HepG2 (cell line): ENCODE results near the gene S100A4. TPM values are rescaled to one million over a fixed set of nuclear protein-coding genes. Genes with fewer than 3 reads are reported as not detected.

Source experiments
- ATAC-seq: fragments of 200-7000 bp; cut with Tn5 transposase; 3 replicates; pipeline ENCODE4 v1.9.1; 2020; ENCODE audit warnings: mild to moderate bottlenecking, moderate library complexity
- BruUV-seq: library from RNA; stranded (reverse); fragments of 400-500 nt; replicated peaks from 2 replicates; lab custom pipeline; 2021; lab: Mats Ljungman, UMichigan
- CTCF ChIA-PET: fragments of 300-600 bp; formaldehyde crosslinking; extraction: SDS; loops from one replicate; lab custom pipeline; 2021; ENCODE audit warnings: low total read pairs, inconsistent platforms, low intra/inter-chr PET ratio; lab: Yijun Ruan, JAX
- POLR2A ChIA-PET: fragments of 350-600 bp; sonication (Branson Sonifier 250); formaldehyde crosslinking; loops from one replicate; lab custom pipeline; 2020; ENCODE audit warnings: antibody characterized with exemption, inconsistent platforms; lab: Yijun Ruan, JAX
- DNase-seq: peaks from one replicate; pipeline ENCODE4 v3.0.0-alpha.2; 2015; ENCODE audit warnings: low spot score
- FAIRE-seq: peaks from 3 replicates; lab custom pipeline; 2011; peaks lifted over from hg19 to GRCh38; lab: Jason Lieb, UNC
- H2AFZ ChIP-seq: one replicate; pipeline ENCODE4 v1.6.1; 2011; ENCODE audit warnings: low read length, inconsistent platforms
- H3K27ac ChIP-seq: fragments of 300-600 bp; 3 replicates; pipeline ENCODE4 v1.8.0; 2011; ENCODE audit warnings: mixed run types, mild to moderate bottlenecking, mixed read lengths, low read length, inconsistent platforms; ENCODE audit not compliant: insufficient read depth; ENCODE audit errors: extremely low read length
- H3K27me3 ChIP-seq, 2 experiments: fragments of 200-600 bp in 1 of 2; 2 replicates in 1 of 2; 3 replicates in 1 of 2; pipeline versions ENCODE4 v1.6.0 to v1.8.0; 2011; ENCODE audit warnings: low read length in 2 of 2, mild to moderate bottlenecking in 2 of 2, moderate library complexity in 2 of 2, inconsistent platforms in 1 of 2; ENCODE audit not compliant: insufficient read depth in 2 of 2, control insufficient read depth in 1 of 2
- H3K36me3 ChIP-seq, 2 experiments: fragments of 200-600 bp in 1 of 2; replicated peaks in 1 of 2; 2 replicates in 1 of 2; 3 replicates in 1 of 2; pipeline versions ENCODE4 v1.5.1 to v1.8.0; 2011; ENCODE audit warnings: low read length in 2 of 2, inconsistent platforms in 1 of 2; ENCODE audit not compliant: insufficient read depth in 2 of 2, control insufficient read depth in 1 of 2
- H3K4me1 ChIP-seq: 2 replicates; pipeline ENCODE4 v1.5.1; 2012; ENCODE audit warnings: low read length, inconsistent platforms; ENCODE audit not compliant: insufficient read depth
- H3K4me2 ChIP-seq: 2 replicates; pipeline ENCODE4 v1.6.0; 2011; ENCODE audit warnings: low read depth, low read length, inconsistent platforms
- H3K4me3 ChIP-seq, 3 experiments: fragments of 200-600 bp in 1 of 3; sonication (generic), shearing (Covaris generic) in 1 of 3; replicated peaks in 1 of 3; 2 replicates each; pipeline ENCODE4 v1.5.1; 2011 to 2016; ENCODE audit warnings: low read length in 3 of 3, inconsistent platforms in 2 of 3, low read depth in 2 of 3, mild to moderate bottlenecking in 2 of 3, control low read depth in 1 of 3, mixed read lengths in 1 of 3; ENCODE audit not compliant: insufficient read depth in 1 of 3
- H3K79me2 ChIP-seq: one replicate; pipeline ENCODE4 v1.6.1; 2011; ENCODE audit warnings: low read length, inconsistent platforms; ENCODE audit not compliant: insufficient read depth
- H3K9ac ChIP-seq: 2 replicates; pipeline ENCODE4 v1.6.0; 2011; ENCODE audit warnings: mild to moderate bottlenecking, low read depth, low read length, inconsistent platforms; ENCODE audit not compliant: insufficient read depth
- H3K9me3 ChIP-seq: 2 replicates; pipeline ENCODE4 v1.5.1; 2012; ENCODE audit warnings: mild to moderate bottlenecking, low read length
- H4K20me1 ChIP-seq: 2 replicates; pipeline ENCODE4 v1.6.0; 2011; ENCODE audit warnings: inconsistent platforms, mild to moderate bottlenecking, low read length, moderate library complexity; ENCODE audit not compliant: insufficient read depth
- BHLHE40 ChIP-seq: IDR thresholded peaks from 2 replicates; pipeline ENCODE4 v1.6.1; 2011; ENCODE audit warnings: low read length, improper control_type of control experiment
- GABPB1 ChIP-seq: IDR thresholded peaks from 2 replicates; pipeline ENCODE4 v1.6.1; 2016; ENCODE audit warnings: mild to moderate bottlenecking, missing genetic modification reagents, moderate library complexity, missing compliant biosample characterization
- HNRNPLL ChIP-seq: fragments of 200-400 bp; formaldehyde crosslinking; IDR thresholded peaks from 2 replicates; pipeline ENCODE4 v1.6.1; 2017; ENCODE audit warnings: mild to moderate bottlenecking, low read depth, low read length; ENCODE audit not compliant: poor library complexity, severe bottlenecking
- MAFG ChIP-seq: sonication (generic); formaldehyde crosslinking; IDR thresholded peaks from 2 replicates; pipeline ENCODE4 v1.5.1; 2020; ENCODE audit warnings: mild to moderate bottlenecking, missing genetic modification reagents
- MTA3 ChIP-seq: sonication (generic); formaldehyde crosslinking; IDR thresholded peaks from 2 replicates; pipeline ENCODE4 v1.4.0; 2020; ENCODE audit warnings: missing genetic modification reagents
- POLR2A ChIP-seq, 2 experiments: IDR thresholded peaks; 2 replicates each; pipeline ENCODE4 v1.6.1; 2011; ENCODE audit warnings: low read depth in 2 of 2, low read length in 2 of 2, mild to moderate bottlenecking in 1 of 2, moderate library complexity in 1 of 2; ENCODE audit not compliant: insufficient read depth in 1 of 2
- RAD51 ChIP-seq: fragments of 450-650 bp; IDR thresholded peaks from 2 replicates; pipeline ENCODE4 v1.6.1; 2016; ENCODE audit warnings: borderline replicate concordance
- RFX3 ChIP-seq: IDR thresholded peaks from 2 replicates; pipeline ENCODE4 v1.6.1; 2016; ENCODE audit warnings: missing biosample characterization, missing genetic modification reagents
- SP1 ChIP-seq, 2 experiments: fragments of 450-650 bp in 1 of 2; sonication (generic) in 1 of 2; formaldehyde crosslinking in 1 of 2; IDR thresholded peaks; 2 replicates each; pipeline versions ENCODE4 v1.4.0 to v1.6.1; 2016 to 2020; ENCODE audit warnings: missing genetic modification reagents in 1 of 2
- TAF1 ChIP-seq: sonication (generic); formaldehyde crosslinking; IDR thresholded peaks from 2 replicates; pipeline ENCODE4 v1.4.0; 2020; ENCODE audit warnings: missing genetic modification reagents
- XRCC5 ChIP-seq: fragments of 200-400 bp; formaldehyde crosslinking; optimal IDR thresholded peaks from 2 replicates; pipeline ENCODE3; 2017; ENCODE audit warnings: mild to moderate bottlenecking, low read length
- ZFP36L2 ChIP-seq: sonication (generic); formaldehyde crosslinking; IDR thresholded peaks from 2 replicates; pipeline ENCODE4 v1.4.0; 2020; ENCODE audit warnings: missing genetic modification reagents
- ZFP62 ChIP-seq: sonication (generic); formaldehyde crosslinking; IDR thresholded peaks from 2 replicates; pipeline ENCODE4 v1.4.0; 2020; ENCODE audit warnings: missing genetic modification reagents
- ZNF354B ChIP-seq: sonication (generic); formaldehyde crosslinking; IDR thresholded peaks from 2 replicates; pipeline ENCODE4 v1.8.0; 2022; ENCODE audit warnings: mild to moderate bottlenecking, missing genetic modification reagents
- ZNF44 ChIP-seq: sonication (generic); formaldehyde crosslinking; IDR thresholded peaks from 2 replicates; pipeline ENCODE4 v1.5.1; 2020; ENCODE audit warnings: mild to moderate bottlenecking, missing genetic modification reagents
- ZSCAN22 ChIP-seq: sonication (generic); formaldehyde crosslinking; IDR thresholded peaks from 2 replicates; pipeline ENCODE4 v1.4.0; 2020; ENCODE audit warnings: mild to moderate bottlenecking, missing genetic modification reagents
- WGBS: methylation state at CpG from one replicate; pipeline ENCODE4 v1.1.6; 2017; ENCODE audit warnings: low lambda C conversion rate; 5-methylcytosine and 5-hydroxymethylcytosine counted together
- in situ Hi-C: cut with HindIII; loops from 2 replicates; pipeline ENCODE4 v1.10.0; 2017; ENCODE audit warnings: low pct_unique_long_range_greater_than_20kb; ENCODE audit not compliant: extremely low pct_ligation_motif_present
- intact Hi-C: fragments of 100-400 bp; cut with micrococcal nuclease; formaldehyde crosslinking; loops from one replicate; pipeline ENCODE4 v1.10.0; 2022; ENCODE audit not compliant: unreplicated experiment
- polyA plus RNA-seq, 8 experiments: library from polyadenylated mRNA; depleted of rRNA in 3 of 8; stranded (reverse) in 7 of 8; unstranded in 1 of 8; fragments of >200 nt; fragmentation: Illumina TruSeq in 4 of 8; extraction: Trizol in 4 of 8; gene quantifications; 2 replicates each; pipeline versions ENCODE4 v1.2.1 to v1.2.3, GENCODE V29; 2011 to 2016; ENCODE audit warnings: low read depth in 4 of 8, missing spikeins in 1 of 8, mixed read lengths in 1 of 8; ENCODE audit not compliant: insufficient read depth in 1 of 8
- total RNA-seq, 5 experiments: library from RNA; depleted of rRNA; stranded (reverse); fragments of >200 nt; fragmentation: Illumina TruSeq; extraction: Trizol; gene quantifications; 2 replicates each; pipeline ENCODE4 v1.2.3, GENCODE V29; 2016; ENCODE audit warnings: low read depth in 1 of 5
- TF ChIP-seq, protein P1 (sequence below): sonication (generic); formaldehyde crosslinking; IDR thresholded peaks from 2 replicates; pipeline ENCODE4 v1.5.1; 2020; ENCODE audit warnings: mild to moderate bottlenecking, missing genetic modification reagents, moderate library complexity
- TF ChIP-seq, protein P2 (sequence below): IDR thresholded peaks from 2 replicates; pipeline ENCODE4 v1.6.1; 2012; ENCODE audit warnings: inconsistent platforms
- TF ChIP-seq, protein P3 (sequence below): IDR thresholded peaks from 2 replicates; pipeline ENCODE4 v1.6.1; 2016
- TF ChIP-seq, protein P4 (sequence below): sonication (generic); formaldehyde crosslinking; IDR thresholded peaks from 2 replicates; pipeline ENCODE4 v1.4.0; 2020; ENCODE audit warnings: missing genetic modification reagents

Gene S100A4
- total and polyA plus RNA-seq, 2 of the 13 experiments (the other 11 are each of a cell fraction or from before 2014, with no cell fraction given), result 12.9 to 20.2 TPM

DNA sequence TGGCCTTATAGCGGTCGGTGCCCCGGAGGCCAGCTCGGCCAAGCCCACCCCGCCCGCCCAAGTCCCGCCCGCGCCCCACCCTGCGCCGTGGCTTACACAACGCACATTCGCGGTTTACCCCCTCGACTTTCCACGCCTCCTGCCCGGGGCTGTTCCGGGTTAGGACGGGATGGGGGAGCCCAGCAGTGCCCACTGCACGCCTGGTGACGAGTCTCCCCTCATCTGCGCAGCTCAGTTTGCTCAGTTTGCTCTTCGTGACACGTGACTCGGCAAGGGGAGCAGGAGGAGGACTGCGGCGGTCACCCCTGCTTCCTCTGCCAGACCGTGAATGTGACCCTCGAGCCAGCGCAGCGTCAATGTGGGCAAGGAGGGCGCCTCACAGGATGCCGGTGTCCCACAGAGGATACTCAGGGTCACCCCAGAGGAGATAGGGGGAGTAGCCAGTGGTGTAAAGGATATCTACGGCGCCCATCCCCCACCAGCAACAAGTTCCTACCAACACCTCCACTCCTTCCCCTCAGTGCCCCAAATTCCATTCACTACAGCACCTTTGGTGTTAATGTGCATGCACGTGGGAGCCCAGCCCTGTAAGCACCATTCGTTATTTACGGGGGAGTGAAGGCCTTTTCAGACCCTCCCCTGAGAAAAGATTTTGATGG is 9.5 kb downstream of the S100A4 start:
- no peaks in the 10 kb centered on the region for H4K20me1 ChIP-seq
- WGBS, result 58% methylated on average over 18 of the region's 38 CpGs
- H2AFZ ChIP-seq, result no peak overlapping the region
- H3K4me3 ChIP-seq, result peak overlapping the region in 2 of 3 experiments; percentile 55 to 65; a peak in 4 of 6 replicates
- peaks cover 0 to 10% of the 10 kb centered on the region in 2 experiments; a peak in 1 of 5 replicates for H3K27me3 ChIP-seq
- intact Hi-C loops (no loop called here), in situ Hi-C loops (no loop called here)
- H3K9ac ChIP-seq, result peak overlapping the region; percentile 56; the same call in 1 of the 2 replicates
- H3K4me2 ChIP-seq, result peak overlapping the region; percentile 69
- H3K36me3 ChIP-seq, result no peaks in the 10 kb centered on the region
- no peak for FAIRE-seq
- no peaks in the 10 kb centered on the region for H3K79me2 ChIP-seq
- ATAC-seq, result no peak
- H3K27ac ChIP-seq, result no peak overlapping the region
- CTCF ChIA-PET, result no interaction called here
- H3K9me3 ChIP-seq, result no peaks in the 10 kb centered on the region
- peak; percentile 41 for DNase-seq
- BruUV-seq, result no TSS peak
- POLR2A ChIA-PET, result interaction anchor here (0.9 to 6.6 kb wide), 7 partner anchors 9 to 98 kb away, joined by 4 to 49 read pairs (median 6); partner anchors contain the start of genes CHTOP, S100A13, S100A2 and S100A4
- H3K4me1 ChIP-seq, result peaks cover 87% of the 10 kb centered on the region
- no peak for TF ChIP-seq RAD51
- TF ChIP-seq ZFP36L2 (CRISPR knock-in tag), result no peak
- no peak for TF ChIP-seq MAFG (CRISPR knock-in tag)
- TF ChIP-seq XRCC5, result no peak
- TF ChIP-seq BHLHE40, result peak; percentile 40
- TF ChIP-seq, protein P1, sequence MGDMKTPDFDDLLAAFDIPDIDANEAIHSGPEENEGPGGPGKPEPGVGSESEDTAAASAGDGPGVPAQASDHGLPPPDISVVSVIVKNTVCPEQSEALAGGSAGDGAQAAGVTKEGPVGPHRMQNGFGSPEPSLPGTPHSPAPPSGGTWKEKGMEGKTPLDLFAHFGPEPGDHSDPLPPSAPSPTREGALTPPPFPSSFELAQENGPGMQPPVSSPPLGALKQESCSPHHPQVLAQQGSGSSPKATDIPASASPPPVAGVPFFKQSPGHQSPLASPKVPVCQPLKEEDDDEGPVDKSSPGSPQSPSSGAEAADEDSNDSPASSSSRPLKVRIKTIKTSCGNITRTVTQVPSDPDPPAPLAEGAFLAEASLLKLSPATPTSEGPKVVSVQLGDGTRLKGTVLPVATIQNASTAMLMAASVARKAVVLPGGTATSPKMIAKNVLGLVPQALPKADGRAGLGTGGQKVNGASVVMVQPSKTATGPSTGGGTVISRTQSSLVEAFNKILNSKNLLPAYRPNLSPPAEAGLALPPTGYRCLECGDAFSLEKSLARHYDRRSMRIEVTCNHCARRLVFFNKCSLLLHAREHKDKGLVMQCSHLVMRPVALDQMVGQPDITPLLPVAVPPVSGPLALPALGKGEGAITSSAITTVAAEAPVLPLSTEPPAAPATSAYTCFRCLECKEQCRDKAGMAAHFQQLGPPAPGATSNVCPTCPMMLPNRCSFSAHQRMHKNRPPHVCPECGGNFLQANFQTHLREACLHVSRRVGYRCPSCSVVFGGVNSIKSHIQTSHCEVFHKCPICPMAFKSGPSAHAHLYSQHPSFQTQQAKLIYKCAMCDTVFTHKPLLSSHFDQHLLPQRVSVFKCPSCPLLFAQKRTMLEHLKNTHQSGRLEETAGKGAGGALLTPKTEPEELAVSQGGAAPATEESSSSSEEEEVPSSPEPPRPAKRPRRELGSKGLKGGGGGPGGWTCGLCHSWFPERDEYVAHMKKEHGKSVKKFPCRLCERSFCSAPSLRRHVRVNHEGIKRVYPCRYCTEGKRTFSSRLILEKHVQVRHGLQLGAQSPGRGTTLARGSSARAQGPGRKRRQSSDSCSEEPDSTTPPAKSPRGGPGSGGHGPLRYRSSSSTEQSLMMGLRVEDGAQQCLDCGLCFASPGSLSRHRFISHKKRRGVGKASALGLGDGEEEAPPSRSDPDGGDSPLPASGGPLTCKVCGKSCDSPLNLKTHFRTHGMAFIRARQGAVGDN (CRISPR knock-in tag), result peak; percentile 71
- TF ChIP-seq GABPB1 (CRISPR knock-in tag), result peak; percentile 34; the same call in 1 of the 2 replicates
- TF ChIP-seq, protein P2, sequence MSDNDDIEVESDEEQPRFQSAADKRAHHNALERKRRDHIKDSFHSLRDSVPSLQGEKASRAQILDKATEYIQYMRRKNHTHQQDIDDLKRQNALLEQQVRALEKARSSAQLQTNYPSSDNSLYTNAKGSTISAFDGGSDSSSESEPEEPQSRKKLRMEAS, result 0 out of 2 replicates have a peak, but pooled peaks have one; percentile 15
- TF ChIP-seq HNRNPLL, result peak; percentile 41
- TF ChIP-seq ZNF354B, result no peak
- TF ChIP-seq POLR2A (IDR thresholded peaks at IDR 0.05; ENCODE audit: insufficient read depth in 1 of 2, low read depth in 2 of 2, low read length in 2 of 2), result peak in 1 of 2 experiments; percentile 54; a peak in 2 of 4 replicates
- TF ChIP-seq, protein P3, sequence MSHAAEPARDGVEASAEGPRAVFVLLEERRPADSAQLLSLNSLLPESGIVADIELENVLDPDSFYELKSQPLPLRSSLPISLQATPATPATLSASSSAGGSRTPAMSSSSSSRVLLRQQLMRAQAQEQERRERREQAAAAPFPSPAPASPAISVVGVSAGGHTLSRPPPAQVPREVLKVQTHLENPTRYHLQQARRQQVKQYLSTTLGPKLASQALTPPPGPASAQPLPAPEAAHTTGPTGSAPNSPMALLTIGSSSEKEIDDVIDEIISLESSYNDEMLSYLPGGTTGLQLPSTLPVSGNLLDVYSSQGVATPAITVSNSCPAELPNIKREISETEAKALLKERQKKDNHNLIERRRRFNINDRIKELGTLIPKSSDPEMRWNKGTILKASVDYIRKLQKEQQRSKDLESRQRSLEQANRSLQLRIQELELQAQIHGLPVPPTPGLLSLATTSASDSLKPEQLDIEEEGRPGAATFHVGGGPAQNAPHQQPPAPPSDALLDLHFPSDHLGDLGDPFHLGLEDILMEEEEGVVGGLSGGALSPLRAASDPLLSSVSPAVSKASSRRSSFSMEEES (CRISPR knock-in tag), result 0 out of 2 replicates have a peak, but pooled peaks have one; percentile 44
- TF ChIP-seq ZNF44, result no peak
- TF ChIP-seq RFX3 (CRISPR knock-in tag), result no peak
- no peak for TF ChIP-seq SP1 (IDR thresholded peaks at IDR 0.05)
- no peak for TF ChIP-seq SP1 (CRISPR knock-in tag; IDR thresholded peaks at IDR 0.05)
- TF ChIP-seq TAF1 (CRISPR knock-in tag), result peak; percentile 34
- TF ChIP-seq ZFP62 (CRISPR knock-in tag), result no peak
- no peak for TF ChIP-seq MTA3 (CRISPR knock-in tag)
- TF ChIP-seq, protein P4, sequence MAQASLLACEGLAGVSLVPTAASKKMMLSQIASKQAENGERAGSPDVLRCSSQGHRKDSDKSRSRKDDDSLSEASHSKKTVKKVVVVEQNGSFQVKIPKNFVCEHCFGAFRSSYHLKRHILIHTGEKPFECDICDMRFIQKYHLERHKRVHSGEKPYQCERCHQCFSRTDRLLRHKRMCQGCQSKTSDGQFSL (CRISPR knock-in tag), result no peak
- no peak for TF ChIP-seq ZSCAN22
